COLO829 (cell line): Measurements from ENCODE around the gene PRPSAP2.
"Not testable (repeated sequence)": the region's sequence is repeated elsewhere in the genome, so short reads cannot be mapped to it uniquely, and the experiment has no call there.

ENCODE experiments used
- DNase-seq: peaks from one replicate; pipeline ENCODE4 v3.0.0; 2012; ENCODE audit warnings: low spot score

PRPSAP2 gene

DNA sequence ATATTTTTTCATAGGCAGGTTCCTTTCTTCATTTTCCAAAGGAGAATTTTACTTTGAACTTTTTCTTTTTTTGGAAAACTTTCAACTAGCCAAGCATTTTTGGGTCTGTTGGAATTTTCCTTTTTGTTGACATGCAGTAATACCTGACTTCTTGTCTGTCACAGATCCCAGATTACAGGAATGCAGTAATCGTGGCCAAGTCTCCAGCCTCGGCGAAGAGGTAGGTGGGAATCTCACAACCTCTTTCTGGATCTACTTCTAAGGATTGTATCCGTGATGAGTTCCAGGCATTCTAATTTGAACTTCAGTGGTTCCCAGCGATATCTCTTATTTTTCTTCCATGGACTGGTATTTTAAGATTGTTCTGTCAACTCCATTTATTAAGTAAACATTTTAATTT is 31.7 kb downstream of the PRPSAP2 start:
- DNase-seq: no peak

DNA sequence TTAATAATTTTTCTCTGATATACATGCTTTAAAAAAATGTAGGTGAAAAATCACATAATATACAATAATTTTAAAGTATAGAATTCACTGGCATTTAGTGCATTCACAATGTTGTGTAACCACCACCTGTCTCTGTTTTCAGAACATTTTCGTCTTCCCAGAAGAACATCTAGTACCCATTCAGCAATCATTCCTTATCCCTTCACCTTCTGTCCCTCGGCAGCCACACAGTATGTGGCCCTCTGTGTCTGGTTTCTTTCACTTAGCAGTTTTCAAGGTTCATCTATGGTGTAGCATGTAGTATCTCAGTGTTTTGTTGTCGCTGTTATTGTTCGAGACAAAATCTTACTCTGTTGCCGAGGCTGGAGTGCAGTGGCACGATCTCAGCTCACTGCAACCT is 33.6 kb downstream of the PRPSAP2 start:
- DNase-seq: no peak

DNA sequence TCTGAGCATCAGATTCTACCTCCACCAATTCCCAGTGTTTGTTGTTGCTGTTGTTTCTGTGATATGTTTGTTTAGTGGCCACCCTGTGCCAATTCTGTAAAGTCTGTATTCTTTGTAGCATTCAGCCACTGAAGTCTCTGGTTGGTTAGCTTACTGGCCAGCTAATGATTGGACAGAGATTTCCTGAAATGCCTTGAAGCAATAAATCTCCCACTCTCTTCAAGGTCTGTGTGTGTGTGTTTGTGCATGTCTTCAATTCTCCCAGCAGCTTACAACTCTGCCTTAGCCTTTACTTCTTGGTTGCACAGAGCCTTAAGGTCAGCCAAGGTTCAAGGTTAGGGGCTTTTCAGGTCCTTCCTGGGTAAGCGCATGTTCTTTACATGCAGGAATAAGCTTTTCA is 38.2 kb downstream of the PRPSAP2 start:
- DNase-seq: no peak

DNA sequence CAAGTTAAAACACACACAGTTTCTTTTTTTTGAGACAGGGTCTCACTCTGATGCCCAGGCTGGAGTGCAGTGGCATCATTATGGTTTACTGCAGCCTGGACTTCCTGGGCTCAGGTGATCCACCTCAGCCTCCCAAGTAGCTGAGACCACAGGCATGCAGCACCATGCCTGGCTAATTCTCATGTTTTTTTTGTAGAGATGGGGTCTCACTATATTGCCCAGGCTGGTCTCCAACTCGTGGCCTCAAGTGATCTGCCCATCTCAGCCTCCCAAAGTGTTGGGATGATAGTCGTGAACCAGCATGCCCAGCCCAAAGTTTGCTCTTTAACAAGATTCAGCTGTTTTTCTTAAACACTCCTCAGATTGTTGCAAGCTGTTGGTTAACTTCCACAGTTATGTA is 39.0 kb downstream of the PRPSAP2 start:
- no peak for DNase-seq

DNA sequence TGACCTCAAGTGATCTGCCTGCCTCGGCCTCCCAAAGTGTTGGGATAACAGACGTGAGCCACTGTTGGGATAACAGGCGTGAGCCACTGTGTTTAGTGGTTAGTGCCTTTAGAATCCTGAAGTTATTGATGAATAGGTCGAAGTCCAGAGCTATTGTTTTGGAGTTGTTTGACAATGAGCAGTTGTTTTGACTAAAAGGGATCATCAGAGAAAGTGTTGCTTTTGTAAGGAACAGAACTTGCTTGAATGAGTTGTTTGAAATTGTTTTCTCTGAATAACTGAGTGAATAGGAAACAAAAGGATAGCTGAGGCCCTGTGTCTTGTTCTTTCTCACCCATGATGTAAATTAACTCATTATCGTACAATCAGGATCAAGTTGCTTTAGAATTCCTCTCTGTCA is 46.6 kb downstream of the PRPSAP2 start:
- no peak for DNase-seq

DNA sequence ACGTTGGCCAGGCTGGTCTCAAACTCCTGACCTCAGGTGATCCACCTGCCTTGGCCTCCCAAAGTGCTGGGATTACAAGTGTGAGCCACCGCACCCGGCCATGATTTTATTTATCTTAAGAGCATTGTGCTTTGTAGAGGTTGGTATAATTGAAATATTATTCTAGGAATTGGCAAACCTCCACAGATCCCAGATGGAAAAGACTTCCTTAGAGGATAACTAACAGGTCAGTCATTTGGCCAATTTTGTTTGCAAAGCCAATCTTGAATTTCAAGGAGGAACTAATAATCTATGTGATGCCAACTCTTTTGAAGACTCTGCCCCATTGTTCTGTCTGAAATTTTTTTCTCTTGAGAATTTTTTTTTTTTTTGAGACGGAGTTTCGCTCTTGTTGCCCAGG is 47.3 kb downstream of the PRPSAP2 start:
- DNase-seq: no peak

DNA sequence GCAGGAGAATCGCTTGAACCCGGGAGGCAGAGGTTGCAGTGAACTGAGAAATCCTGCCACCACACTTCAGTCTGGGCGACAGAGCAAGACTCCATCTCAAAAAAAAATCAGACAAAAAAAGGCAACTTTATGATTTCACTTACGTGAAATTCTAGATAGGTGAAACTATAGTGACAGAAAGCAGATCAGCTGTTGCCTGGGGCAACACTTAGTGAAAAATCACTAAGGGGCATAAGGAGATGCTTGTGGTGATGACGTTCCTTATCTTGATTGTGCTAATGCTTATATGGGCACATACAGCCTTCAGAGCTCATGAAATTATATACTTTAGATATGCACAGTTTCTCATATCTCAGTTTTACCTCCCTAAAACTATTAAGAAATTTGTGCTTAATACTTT is 52.4 kb downstream of the PRPSAP2 start:
- no peak for DNase-seq

DNA sequence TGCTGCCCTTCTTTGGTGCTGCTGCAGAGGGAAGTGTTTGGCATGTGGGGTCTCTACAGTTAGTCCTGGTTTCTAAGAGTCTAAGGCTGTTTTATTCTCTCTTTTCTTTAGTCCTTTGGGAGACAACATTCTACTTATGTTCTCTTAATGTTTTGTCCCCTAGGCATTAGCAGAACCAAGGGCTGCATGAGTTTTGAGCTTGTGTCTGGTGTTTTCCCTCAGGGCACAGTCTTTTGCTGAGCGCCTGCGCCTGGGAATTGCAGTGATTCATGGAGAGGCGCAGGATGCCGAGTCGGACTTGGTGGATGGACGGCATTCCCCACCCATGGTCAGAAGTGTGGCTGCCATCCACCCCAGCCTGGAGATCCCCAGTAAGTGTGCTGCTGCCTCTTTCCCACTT is 53.0 kb downstream of the PRPSAP2 start:
- DNase-seq: no peak

DNA sequence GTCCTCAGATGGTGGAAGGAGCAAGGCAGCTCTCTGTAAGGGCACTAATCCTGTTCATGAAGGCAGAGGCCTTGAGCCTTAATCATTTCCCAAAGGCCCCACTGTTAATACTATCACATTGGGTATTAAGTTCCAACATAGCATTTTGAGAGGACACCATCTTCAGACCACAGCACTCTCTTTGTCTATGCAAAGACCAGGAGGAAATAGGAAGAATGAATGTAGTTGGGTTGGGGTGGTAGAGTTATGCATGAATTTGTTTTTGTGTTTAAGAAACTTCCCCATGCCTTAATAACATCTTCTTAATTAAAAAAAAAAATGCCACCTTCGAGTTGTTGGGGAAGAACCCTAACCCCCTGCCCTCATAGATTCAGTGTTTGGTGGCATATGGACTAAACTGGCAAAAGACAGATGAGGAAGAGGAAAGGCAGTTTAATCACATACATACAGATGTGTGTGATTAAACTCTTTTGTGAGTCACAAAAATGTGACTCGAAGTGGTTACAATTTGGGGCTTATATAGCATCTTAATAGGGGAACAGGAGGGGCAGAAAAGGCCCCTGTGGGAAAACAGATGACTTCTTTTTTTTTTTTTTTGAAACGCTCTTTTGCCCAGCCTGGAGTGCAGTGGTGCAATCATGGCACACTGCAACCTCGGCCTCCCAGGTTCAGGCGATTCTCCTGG is 59.0 kb downstream of the PRPSAP2 start:
- peak; percentile 50 for DNase-seq

DNA sequence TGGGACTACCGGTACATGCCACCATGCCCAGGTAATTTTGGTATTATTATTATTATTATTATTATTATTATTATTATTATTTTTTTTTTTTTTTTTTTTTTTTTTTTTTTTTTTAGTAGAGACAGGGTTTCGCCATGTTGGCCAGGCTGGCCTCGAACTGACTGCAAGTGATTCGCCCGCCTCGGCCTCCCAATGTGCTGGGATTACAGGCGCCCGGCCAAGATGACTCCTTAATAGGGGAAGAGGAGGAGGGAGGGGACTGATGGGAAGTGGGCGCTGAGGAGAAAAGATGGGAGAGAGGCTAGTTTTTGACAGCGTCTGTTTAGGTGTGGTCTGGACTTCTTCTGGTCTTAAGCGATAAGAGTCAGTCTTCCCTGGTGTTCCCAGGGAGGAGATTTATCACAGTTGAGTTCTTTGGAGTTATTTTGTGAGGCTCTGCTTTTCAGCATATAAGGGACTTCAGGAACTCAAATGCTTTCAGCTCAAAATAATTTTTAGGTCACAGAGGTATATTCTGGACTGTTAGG is 59.6 kb downstream of the PRPSAP2 start:
- no peak for DNase-seq

DNA sequence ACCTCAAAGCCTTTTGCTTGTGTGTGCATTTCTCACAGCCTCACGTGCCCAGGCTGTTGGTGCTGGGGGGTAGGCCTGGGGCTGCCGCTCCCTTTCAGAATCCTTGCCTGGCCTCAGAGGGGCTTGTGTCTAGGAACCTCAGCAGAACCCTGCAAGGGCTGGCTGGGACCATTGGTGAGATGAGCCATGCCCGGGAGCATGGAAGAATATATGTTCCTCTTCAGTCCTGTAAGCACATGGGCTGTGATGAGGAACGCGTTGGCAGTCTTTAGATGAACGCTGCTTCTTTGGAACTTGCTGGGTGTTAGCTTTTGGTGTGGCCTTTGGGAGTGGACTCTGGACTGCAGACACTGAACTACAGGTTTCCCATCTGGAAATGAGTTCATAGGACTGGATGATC is 62.0 kb downstream of the PRPSAP2 start:
- DNase-seq: no peak

DNA sequence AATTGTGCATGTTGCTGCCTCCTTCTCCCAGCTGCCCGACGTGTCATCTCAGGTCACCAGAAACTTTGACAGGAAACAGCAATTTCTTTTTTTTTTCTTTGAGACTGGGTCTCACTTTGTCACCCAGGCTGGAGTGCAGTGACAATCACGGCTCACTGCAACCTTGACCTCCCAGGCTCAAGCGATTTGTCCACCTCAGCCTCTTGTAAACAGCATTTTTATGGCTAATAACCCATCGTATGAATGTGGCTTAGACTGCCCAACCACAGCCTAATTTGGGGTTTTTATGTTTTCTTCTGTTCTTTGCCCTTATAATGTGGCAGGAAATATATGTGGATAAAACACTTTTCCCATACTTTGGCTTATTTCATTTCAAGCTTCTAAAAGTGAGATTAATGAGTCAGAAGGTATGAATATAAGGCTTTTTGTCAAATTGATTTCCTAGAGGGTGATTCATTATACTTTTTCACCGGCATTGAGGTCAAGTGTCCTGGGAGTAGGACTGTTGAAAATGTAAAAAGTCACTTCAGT is 63.0 kb downstream of the PRPSAP2 start:
- peak; percentile 40 for DNase-seq

DNA sequence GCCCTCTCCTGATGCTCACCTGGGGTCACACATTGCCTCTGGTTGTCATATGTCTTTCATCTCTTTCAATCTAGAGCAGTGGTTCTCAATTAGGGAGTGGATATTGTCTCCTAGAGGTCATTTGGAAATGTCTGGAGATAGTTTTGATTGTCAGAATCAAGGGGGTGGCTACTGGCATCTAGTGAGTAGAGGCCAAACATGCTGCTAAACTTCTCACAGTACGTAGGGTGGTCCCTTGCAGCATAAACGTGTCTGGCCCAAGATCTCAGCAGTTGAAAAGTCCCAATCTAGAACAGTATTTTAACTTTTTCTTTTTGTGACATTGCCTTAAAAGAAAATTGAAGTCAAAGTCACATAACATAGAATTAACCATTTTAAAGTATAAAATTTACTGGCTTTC is 63.6 kb downstream of the PRPSAP2 start:
- no peak for DNase-seq

DNA sequence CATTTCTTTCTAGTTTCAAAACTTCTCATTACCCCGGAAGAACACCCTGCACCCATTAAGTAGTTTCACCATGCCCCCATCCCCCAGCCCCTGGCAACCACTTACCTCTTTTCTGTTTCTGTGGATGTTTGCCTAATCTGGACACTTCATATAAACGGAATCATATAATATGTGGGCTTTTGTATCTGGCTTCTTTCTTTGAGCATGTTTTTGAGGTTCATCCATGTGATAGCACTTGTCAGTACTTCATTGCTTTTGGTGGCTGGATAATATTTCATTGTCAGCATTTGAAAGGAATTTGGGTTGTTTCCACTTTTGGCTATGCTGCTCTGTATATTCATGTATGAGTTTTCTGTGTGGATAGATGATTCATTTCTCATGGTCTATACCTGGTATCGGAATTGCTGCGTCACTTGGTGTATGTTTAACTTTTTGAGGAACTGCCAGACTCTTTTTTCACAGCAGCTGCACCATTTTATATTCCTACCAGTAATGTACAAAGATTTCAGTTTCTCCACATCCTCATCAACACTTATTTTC is 64.1 kb downstream of the PRPSAP2 start:
- peak; percentile 35 for DNase-seq

DNA sequence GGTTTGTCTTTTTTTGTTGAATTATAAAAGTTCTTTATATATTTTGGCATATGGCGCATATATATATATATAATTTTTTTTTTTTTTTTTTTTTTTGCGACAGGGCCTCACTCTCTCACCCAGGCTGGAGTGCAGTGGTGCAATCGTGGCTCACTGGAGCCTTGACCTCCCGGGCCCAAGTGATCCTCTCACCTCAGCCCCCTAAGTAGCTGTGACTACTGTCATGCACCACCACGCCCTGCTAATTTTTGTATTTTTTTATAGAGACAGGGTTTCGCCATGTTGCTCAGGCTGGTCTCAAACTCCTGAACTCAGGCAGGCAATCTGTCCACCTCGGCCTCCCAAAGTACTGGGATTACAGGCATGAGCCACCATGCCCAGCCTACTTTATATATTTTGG is 64.7 kb downstream of the PRPSAP2 start:
- not testable (repeated sequence) for DNase-seq

DNA sequence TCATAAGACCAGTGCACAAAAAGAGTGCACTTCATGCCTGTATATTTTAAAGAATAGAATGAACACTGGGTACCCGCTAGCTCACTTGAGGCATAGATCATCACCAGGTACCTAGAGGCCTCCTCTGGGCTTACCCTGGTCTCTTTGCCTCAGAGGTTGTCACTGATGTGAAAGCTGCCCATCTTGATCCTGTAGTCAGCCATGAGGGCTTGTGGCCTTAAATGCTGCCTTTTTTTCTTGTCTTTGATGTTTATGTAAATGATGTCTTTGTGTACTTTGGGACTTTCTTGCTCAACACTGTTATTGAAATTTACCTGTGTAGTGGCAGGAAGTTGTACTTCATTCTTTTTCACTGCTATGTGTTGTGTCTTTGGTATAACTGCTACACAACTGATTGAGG is 67.3 kb downstream of the PRPSAP2 start:
- no peak for DNase-seq

DNA sequence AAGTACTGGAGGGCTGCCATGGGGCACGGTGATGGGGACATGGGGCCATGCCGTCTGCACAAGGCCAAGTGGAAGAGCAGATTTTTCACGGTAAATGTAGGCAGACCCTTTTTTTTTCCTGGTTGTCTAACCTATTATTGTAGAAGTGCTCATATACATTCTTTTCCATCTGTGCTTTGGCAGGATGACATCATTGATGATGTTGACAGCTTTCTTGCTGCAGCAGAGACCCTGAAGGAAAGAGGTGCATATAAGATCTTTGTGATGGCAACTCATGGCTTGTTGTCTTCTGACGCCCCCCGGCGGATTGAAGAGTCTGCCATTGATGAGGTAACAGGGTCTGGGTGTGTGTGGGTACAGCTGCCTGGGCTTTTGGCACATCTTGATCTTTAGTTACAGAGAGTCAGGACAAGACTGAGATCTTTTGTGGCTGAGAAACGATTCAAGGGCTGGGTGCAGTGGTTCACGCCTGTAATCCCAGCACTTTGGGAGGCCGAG is 70.7 kb downstream of the PRPSAP2 start:
- no peak for DNase-seq

DNA sequence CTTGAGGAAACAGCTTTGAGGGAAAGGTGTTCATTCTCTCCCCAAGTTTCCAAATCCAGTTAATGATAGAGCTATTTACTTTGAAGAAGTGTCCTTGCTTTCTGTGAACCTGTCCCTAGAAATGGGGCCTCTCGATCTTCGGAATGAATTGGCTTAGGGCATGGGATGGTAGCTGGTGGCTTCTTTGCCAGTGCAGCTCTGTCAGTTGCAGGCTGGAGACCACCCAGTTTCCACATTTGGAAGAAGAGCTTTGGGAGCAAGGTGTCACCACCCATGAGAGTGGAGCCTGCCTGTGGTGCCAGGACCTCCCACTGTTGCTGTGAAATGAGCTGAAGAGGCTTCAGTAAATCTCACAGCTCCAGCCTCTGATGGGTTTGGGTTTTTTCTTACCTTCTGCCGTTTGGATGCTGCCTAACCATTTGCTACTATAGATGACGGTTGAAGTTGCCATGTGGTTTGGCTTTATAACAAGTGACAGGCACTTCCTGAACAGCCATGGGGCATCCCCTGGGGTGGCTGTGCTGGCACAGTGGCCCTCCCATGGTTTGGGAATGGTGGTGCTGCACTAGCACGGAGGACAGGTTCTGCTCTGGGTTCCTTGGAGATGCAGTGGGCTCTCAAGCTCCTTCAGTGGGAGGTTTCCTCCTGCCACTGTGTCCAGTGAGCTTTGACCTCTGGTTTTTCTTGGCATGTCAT is 74.6 kb downstream of the PRPSAP2 start:
- no peak for DNase-seq

DNA sequence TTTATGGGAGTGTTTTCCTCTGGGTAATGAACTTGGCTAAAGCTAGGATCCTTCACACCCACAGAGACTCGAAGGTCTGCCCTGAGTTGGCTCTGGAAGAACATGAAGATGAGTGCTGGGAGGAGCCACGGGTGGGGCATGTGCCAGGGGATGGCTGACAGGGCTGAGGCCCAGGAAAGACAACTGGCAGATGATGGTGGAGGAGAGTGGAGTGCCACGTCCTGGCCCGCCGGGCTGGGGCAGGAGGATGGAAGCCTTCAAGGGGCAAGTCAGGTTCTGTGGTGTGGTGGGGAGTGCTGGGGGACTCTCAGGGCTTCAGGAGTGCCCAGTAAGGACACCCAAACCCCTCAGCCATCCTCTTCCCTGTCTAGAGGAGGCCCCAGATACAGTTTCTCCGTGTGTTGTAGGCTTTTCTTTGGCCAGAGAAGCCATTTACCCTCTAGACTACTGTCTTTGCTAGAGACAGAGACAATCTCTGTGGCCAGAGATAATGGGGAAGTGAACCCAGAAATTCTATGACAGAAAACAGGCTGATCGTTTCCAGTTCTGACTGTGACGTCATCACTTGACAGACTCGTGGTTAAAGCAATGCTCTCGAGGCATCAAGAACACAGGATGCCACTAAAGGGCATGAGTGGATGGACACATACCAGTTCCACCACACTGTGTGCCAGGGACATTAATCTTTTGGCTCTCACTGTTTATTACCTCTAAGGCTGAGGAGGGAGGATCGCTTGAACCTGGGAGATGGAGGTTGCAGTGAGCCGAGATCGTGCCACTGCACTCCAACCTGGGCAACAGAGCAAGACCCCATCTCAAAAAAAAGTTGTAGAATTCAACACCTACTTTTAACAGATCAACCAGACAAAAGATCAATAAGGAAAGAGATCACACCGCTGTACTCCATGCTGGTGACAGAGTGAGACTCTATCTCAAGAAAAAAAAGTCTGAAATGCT is 75.4 kb downstream of the PRPSAP2 start:
- DNase-seq: no peak

DNA sequence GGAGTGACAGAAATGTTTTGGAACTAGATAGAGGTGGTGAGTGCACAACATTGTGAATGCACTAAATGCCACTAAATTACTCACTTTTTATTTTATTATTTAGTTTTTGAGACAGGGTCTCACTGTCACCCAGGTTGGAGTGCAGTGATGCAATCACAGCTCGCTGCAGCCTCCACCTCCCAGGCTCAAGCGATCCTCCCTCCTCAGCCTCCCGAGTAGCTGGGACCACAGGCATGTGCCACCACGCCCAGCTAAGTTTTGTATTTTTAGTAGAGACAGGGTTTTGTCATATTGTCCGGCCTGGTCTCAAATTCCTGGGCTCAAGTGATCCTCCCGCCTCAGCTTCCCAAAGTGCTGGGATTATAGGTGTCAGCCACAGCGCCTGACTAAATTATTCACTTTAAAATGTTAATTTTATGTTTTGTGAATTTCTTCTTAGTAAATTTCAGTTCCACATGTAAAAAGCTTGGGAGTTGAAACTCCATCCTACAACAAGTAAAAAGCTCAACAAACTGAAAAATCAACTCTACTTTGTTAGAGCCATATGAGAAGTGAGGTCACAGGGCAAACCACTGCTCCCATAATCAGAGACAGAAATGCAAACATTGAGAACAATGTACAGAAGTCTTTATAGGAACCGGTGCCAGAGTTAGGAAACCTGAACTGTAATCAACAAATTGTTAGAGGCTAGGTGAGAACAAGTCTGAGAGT is 80.2 kb downstream of the PRPSAP2 start:
- DNase-seq: no peak

DNA sequence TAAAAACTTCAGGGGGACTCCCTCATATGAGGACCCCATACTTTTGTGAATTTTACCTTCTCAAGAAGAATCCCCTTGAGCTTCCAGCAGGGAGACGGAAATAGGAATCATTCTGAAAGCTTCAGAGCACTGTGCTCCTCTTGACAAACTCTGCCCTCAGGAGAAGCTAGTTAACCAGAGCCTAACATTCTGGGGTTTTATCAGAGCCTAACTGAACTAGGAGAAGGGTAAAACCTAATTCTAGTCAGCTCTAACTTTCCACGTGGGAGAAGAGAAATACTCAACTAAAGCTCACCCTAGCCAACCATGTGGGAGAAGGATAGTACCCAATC is 80.7 kb downstream of the PRPSAP2 start:
- no peak for DNase-seq
